ENCODE data around the gene CHST11.
"Not testable (repeated sequence)": the region's sequence is repeated elsewhere in the genome, so short reads cannot be mapped to it uniquely, and the experiment has no call there.

The CHST11 gene

GRCh38 chr12:104507672-104508071 is 50.9 kb downstream of the CHST11 start:
- no peak for DNase-seq

DNA sequence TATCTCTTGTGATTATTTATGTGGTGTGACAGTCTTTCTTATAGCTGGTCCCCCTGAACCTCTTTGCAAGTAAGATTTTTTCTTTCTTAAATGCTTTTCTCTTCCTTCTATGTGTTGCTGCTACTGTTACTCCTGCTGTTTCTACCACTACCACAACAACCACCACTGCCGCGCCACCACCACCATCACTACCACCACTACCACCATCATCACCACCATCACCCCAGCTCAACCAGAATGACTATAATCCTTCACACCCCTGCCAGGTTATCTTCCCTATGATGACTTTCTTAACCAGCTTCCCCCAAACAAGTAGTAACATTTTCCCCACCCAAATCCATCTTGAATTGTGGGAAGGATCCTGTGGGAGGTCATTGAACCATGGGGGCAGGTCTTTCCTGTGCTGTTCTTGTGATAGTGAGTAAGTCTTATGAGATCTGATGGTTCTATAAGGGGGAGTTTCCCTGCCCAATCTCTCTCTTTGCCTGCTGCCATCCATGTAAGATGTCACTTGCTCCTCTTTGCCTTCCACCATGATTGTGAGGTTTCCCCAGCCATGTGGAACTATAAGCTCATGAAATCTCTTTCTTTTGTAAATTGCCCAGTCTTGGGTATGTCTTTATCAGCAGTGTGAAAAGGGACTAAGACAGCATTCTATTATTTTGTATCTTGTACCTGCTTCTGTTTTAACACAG is 52.2 kb downstream of the CHST11 start:
- no peak for DNase-seq

- DNase-seq, result no peak
Observed at GRCh38 chr12:104510145-104510872, 53.6 kb downstream of the CHST11 start.

DNA sequence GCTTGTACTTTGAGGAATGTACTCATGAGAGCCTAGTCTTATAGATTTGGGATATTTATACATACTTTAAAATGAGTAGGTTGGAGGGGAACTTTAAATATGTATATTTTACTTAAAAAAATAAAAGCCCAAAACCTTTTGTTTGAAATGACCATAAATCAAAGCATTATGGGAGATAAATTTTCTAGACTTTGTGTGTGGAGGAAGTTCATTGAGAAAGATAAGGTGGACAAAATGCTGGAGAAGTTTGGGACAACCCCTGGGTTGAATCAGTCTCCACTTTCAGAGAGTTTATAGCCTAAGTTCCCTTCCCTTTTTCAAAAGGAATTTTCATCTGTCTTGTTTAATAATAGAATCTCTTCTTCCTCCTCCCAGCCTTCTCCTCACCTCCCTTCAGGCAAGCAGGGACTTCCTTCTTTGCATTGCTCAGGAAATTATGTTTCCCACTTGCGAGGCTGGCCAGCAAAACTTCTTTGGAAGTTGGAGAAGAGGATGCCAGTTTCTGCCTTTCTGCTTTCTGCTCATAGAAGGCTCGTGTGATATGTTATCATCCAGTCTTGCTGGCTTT is 54.2 kb downstream of the CHST11 start:
- DNase-seq, result no peak

DNA sequence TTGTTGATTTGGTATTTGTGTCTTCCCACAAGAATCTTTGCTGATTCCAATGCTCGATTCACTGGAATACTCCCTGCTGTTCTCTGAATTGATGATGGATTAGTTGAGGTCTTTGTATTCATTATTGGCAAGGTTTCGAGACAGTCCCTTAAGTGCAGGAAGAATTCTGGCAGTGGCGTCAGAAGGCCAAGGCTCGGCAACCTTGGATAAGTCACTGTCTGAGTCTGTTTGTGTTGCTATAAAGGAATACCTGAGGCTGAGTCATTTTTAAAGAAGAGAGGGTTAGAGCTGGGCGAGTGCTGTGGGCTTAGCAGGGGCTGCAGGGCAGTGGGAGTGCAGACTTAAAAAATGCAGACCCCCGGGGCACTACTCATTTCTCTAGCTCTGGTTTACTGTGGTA is 56.9 kb downstream of the CHST11 start:
- no peak for DNase-seq

- no peak for DNase-seq
Observed at GRCh38 chr12:104514092-104514810, 57.5 kb downstream of the CHST11 start.

DNA sequence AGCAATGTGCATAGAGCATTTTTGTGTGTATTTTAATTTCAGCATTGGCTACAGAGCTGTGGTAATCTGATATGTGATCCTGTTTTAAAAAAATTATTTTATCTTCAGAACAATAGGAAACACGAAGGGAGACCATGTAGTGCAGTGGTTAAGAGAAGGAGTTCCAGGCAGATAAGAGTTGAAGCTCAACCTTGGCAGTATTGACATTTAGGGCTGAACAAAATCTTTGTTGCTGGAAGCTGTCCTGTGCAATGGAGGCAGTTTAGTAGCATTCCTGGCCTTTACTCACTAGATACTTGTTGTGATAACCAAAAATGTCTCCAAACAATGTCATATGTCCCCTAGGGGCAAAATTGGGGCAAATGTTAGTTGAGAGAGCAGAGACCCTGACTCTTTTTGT is 59.2 kb downstream of the CHST11 start:
- DNase-seq, result no peak

DNA sequence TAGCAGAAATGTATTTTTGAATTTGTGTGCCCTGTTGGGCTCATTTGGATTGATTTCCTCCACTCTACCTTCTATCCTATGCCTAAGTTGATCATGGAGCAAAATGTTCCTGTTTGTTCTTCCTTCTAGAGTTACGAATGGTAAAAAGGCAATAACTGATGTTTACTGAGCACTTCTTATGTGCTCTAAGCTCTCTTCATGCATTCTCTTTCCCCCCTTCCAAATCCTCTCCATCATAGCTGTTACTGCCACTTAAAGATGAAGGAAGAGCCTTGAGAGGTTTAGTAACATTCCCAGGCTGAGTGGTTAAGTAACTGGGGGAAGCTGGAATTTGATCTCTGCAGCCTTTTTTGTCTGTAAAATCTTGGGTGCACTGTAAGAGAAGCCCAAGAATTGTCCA is 60.1 kb downstream of the CHST11 start:
- no peak for DNase-seq

GRCh38 chr12:104517880-104518279 is 61.1 kb downstream of the CHST11 start:
- no peak for DNase-seq

GRCh38 chr12:104519190-104520019 is 62.7 kb downstream of the CHST11 start:
- DNase-seq, result no peak

DNA sequence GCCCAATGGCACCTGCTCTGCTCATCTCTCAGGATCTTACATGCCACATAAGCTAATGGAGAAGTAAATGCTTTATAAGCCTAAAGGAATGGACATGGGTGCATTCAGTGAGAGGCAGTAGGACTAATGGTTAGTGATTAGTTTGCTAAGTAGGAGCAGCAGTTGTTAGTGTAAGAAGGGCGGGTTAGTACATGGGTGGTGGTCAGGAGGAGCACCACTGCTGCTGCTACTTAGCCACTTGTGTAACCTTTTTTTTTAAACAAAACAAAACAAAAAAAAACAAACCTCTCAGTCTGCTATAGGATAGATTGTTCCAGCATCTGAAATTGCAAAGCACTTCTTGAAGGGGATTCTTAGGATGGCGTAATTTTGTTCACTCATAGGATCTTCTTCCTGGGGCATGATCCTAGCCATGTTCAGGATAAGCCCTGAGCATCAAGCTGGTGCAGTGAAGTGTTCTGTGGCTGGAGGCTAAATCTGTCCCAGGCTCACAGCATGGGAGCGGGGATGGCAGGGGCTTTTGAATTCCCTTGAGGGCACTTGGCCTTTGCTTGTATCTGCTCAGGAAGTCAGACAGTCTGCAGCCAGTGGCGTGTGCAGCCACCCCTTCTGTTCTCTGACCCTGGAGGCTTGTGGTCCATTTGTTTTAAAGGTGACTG is 63.6 kb downstream of the CHST11 start:
- DNase-seq, result no peak

- no peak for DNase-seq
Observed at GRCh38 chr12:104521731-104522130, 65.0 kb downstream of the CHST11 start.

DNA sequence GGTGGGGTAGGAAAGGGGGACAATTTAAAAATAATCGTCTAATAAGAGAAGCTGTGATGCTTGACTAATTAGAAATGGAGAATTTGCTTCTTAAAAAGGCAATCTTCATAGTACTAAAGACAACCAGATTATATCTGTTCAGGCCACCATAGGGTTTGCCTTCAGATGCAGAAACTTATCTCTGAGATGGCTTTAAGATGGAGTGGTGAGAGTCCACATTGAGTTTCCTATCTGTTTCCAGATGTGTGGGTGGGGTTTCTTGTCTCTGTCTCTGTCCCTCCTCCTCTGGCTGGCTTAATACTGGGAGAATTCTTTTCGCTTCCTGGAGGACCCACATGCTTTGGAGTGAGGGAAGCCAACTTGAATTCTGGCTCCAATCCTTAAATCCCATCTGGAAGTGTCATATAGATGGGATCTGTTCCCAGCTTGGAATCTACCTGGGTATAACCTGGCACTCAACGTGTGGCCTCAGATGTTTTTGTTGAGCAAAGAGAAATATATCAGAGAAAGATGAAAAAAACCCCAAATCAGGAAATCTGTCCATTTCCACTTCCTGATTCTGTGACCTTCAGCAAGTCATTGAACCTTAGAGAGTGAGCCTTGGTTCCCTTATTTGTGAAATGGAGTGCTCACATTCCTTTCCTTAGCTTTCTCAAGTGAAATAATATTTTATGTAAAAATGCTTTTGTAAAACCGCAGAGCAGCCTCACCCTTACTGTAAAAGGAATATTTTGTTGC is 66.4 kb downstream of the CHST11 start:
- DNase-seq, result no peak

DNA sequence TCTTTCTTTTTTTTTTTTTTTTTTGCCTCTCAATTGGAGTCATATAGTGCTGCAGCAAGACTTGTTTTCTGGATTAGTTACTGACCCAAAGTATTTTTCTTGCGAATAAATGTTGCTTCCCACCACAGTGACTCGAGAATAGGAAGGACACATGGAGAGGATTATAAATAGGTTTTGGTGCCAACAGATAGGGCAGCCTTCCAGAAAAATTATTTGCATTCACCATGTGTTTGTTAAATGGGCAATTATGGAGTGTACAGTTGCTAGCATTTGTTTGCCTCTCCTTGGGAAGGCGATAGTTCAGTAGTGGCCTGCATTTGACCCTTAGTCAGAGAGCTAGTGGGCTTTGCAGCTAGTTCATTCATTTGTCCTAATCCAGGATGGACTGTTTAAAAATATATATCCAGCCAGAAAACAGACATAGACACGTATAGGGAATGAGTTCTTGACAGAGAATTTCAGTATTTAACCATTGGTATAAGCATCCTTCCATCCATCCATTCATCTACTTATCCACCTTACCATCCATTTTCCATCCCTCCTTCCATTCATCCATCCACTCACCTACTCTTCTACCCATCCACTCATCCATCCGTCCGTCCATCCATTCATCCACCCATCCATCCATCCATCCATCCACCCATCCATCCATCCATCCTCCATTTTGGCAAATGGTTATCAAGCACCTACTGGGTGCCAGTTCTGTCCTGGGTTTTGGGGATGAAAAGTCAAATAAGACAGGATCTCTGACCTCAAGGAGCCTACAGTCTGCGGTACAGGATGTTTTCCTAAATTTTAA is 67.5 kb downstream of the CHST11 start:
- DNase-seq, result no peak

DNA sequence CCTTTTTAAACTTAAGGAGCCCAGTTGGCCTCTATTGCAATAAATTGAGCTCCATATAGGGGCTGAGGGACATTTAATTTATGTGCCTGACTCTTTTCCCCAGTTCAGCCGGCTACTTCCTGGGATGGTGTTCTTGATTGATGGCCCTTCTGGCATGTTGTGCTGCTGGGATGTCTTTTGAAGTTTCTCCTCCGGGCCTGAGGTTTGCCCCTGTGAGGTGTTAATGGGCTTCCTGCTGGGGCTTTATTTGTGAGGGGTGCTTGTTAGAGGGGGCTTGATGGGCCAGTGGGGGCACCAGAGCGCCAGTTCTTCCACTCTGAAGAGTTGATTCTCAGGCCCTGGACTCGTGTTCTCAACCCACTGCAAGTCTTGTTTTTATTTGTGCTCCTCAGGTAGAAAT is 69.6 kb downstream of the CHST11 start:
- DNase-seq, result no peak

DNA sequence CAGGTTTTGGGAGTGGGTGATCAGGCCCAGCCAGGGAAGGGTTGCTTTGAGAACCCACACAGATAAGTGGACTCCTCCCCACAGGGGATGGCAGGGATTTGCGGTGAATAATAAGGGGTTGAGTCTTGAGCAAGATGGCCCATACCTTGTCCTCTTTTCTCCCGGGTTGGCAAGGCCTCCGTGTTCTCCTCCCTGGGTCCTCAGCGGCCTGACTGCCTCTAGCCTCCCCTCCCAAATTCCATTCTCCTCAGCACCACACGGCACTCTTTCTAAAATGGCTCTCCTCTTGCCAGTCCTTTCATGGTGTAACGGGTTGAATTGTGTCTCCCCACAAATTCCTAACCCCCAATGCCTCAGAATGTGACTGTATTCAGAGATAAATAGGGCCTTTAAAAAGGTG is 70.0 kb downstream of the CHST11 start:
- no peak for DNase-seq

DNA sequence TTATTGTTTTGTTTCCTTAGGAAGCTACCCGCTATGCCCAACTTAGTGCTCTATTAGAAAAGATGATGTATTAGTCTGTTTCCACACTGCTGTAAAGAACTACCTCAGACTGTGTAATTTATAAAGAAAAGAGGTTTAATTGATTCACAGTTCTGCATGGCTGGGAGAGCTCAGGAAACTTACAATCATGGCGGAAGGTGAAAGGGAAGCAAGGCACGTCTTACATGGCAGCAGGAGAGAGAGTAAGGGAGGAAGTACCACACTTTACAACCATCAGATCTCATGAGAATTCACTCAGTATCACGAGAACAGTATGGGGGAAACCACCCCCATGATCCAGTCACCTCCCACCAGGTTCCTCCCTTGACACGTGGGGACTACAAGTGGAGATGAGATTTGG is 70.9 kb downstream of the CHST11 start:
- DNase-seq, result not testable (repeated sequence)

DNA sequence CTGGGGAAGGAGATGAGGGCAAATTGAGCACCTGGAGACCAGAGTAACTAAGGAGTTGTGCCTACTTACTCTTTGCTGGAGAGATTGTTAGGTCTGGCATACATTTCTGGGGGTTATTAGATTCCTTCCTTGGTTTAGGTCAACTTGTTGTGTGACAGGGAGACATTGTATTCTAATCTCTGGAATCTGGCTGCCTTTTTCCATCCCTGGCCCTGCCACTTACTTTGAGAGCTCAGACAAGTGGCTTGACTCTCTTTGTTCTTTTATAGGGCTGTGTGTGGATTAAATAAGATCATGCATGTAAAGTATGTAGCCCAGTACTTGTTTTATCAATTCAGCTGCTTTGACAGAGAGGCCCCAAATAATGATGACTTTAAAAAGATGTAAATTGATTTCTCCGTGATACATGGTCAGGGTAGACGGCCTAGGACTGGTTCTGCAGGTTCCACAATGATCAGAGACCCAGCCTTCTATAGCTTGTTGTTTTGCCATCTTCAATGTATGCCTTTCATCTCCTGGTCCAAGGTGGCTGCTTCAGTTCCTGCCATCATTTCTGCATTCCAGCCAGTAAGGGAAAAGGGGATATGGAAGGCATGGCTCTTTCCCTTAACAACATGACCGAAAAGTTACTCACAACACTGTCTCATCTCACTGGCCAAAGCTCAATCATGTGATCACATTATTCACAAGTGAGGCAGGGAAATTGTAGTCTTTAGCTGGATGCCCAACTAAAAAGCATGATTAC is 72.6 kb downstream of the CHST11 start:
- no peak for DNase-seq

DNA sequence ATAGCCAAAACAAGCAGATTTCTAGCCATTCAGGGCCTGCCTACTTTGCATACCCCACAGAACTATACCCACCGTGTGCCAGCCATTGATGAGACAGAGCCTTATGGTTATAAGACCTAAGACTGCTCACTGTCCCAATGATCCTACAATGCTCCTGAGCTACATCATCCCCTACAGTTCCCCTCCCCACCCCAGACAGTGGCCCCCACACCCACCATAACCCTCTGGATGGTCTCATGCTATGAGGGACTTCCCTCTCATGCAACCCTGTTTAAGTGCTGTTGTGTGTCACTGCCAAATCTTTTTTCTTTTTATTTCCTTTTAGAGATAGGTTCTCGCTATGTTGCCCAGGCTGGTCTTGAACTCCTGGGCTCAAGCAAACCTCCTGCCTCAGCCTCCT is 75.9 kb downstream of the CHST11 start:
- DNase-seq, result no peak

- no peak for DNase-seq
Observed at GRCh38 chr12:104533134-104533533, 76.4 kb downstream of the CHST11 start.
